GM11168 (cell line): ENCODE measurements around the gene MTA3.

ENCODE experiments used
- in situ Hi-C: fragments of 300-500 bp; cut with MboI; formaldehyde crosslinking; loops from one replicate; pipeline ENCODE4 v1.12.0; 2022; ENCODE audit warnings: low sequenced_read_pairs; ENCODE audit not compliant: unreplicated experiment

MTA3 gene

GRCh38 chr2:42653039-42653438, 84.6 kb downstream of the MTA3 start:
- in situ Hi-C loops: no loop called here

DNA sequence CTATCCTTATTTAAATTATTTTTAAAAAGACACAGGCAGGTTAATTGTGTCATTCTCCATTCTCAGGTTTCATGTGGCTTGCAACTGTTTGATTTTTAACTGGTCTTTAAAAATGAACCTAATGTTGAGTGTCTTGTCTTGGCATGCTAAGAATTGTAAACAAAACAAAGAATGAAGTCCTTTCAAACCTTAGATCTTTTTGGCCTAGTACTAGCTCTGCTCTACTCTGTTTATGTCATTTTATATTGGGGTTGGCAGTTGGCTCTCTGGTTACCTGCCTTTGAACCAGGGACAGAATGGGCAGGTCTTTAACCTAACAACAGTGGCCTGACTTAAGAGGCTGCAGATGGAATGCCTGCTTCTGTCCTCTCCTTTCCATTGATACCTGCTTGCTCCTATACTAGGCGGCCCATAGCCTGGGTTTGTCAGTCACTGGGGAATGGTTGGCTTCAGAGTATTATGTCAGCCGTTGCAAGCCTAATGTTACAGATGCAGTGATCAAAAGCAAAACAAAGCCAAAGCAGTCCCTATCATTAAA, 85.5 kb downstream of the MTA3 start:
- in situ Hi-C loops: no loop called here

DNA sequence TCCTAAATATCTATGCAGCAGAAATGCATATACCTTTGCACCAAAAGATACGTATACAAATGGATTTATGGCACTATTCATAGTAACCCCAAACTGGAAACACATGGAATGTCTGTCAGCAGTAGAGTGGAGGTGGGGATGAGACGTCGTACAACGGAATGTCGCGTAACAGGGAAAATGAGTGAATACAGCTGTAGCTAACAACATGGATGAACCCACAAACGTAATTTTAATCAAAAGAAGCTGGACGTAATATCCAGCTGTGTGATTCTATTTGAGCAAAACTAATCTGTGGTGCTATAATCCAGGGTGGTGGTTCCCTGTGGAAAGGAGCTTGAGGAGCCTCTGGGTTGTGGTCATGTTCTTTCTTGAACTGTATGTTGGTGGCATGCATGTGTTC, 89.9 kb downstream of the MTA3 start:
- in situ Hi-C loops: no loop called here

DNA sequence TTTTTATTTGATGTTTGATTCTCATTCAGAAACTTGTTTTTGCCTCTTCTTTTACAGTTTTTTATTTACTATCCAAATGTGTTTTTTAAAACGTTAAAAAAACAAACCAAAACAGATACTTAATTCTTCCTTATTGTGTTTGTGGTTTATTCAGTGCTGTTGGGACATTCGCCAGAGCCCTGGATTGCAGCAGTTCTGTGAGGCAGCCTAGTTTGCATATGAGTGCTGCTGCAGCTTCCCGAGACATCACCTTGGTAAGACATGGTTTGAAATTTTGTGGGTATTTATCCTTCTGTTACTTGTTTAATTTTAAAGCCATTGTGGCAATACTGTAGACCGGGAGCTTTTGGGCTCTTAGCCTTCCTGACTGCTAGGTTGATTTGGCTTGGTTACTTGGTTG, 91.2 kb downstream of the MTA3 start:
- in situ Hi-C loops: loop anchor here (5.0 kb wide), 1 partner anchor 167 kb away; the partner anchor contains the start of gene KCNG3

- in situ Hi-C loops: loop anchor here (5.0 kb wide), 1 partner anchor 171 kb away; the partner anchor contains the start of gene KCNG3
These were observed 94.8 kb downstream of the MTA3 start for GRCh38 chr2:42663106-42663780.

- in situ Hi-C loops: loop anchor here (5.0 kb wide), 1 partner anchor 172 kb away; the partner anchor contains the start of gene KCNG3
These were observed 95.4 kb downstream of the MTA3 start for GRCh38 chr2:42663828-42664227.

- in situ Hi-C loops: no loop called here
These were observed 105.7 kb downstream of the MTA3 start for GRCh38 chr2:42673989-42674579.

- in situ Hi-C loops: no loop called here
These were observed 107.4 kb downstream of the MTA3 start for GRCh38 chr2:42675815-42676214.

DNA sequence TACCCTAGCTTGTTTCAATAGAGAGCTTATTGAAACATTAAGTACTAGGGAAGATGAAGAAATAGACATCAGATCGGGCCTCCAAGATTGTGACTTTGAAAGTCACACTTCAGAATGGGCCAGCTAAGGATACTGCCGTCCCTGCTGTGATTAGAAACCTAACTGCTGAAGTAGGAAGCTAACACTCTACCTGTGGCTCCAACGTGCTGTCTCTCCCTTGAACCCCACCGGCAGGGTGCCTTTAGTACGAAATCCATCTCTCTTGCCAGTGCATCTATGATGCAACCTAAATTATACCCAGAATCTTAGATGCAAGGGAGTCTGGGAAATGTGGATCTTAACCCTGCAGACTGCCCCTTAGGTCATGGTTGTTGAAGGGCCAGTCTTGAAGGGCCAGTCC, 116.9 kb downstream of the MTA3 start:
- in situ Hi-C loops: no loop called here

- in situ Hi-C loops: no loop called here
These were observed 124.7 kb downstream of the MTA3 start for GRCh38 chr2:42693013-42693615.

DNA sequence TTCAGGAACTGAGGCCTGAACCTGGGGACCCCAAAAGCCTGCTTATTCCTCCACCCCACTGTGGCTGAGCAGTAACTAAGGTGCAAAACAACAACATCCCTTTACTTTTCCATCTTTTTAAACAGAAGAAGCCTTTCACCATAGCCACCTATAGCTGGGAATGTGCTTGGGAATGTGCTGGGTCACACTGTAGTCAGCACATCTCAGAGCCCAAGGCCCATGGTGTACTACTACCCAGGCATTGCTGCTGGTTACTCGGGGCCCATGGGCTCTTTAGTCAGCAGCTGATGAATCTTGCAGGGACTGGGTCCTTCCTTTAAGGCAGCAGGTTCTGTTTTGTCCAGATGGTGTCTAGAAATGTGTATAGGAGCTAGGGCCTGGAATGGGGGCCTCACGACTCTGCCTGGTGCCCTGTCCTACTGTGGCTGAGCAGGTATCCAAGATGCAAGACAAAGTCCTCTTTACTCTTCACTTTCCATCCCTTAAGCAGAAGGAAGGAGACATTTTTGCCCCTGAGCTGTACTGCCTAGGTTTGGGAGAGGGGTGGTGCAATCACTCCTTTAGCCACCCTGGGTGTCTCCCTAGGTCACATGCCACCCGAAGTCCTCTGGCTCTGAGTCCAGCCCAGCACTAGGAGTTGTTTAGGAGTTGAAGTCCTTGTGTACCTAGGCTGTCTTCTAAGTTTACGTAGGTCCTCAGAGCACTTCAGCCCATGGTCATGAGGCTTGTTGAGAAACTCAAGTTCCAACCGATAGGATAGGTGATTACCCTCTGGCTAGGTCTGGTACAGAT, 125.5 kb downstream of the MTA3 start:
- in situ Hi-C loops: no loop called here

DNA sequence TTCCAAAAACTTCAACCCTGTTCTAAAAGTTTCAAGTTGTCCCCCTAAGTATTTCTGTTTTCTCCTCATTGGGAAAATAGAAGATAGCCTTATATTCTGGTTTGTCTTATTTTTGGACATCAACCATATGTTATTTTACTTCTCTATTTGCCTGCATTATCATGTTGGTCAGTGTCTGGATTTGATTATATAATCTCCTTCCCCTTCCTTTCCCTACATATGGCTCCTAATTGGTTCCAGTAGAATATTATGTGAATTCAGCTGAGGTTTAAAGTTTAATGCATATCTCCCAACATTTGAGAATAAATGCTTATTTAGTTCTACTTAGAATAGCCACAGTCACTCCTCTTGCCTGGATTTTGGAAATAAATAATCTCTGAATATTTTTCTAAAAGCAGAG, 128.6 kb downstream of the MTA3 start:
- in situ Hi-C loops: no loop called here

GRCh38 chr2:42698940-42699339, 130.5 kb downstream of the MTA3 start:
- in situ Hi-C loops: no loop called here

DNA sequence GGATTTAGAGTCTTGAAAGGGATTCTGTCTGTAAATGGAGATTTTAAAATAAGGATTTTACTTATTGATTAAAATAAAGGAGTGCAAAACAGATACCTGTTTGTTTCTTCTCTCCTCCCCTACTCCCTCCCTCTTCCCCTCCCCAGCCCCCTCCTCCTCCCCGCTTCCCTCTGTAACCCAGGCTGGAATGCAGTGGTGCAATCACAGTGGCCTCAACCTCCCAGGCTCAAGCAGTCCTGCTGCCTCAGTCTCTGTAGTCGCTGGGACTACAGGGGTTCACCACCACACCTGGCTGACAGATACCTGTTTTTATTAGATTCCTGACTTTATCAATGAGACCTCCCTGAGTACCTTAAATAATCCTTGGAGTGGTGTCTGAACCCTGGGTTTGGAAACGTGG, 138.4 kb downstream of the MTA3 start:
- in situ Hi-C loops: no loop called here

- in situ Hi-C loops: no loop called here
These were observed 139.7 kb downstream of the MTA3 start for GRCh38 chr2:42708179-42708578.

GRCh38 chr2:42711896-42712295, 143.5 kb downstream of the MTA3 start:
- in situ Hi-C loops: no loop called here

DNA sequence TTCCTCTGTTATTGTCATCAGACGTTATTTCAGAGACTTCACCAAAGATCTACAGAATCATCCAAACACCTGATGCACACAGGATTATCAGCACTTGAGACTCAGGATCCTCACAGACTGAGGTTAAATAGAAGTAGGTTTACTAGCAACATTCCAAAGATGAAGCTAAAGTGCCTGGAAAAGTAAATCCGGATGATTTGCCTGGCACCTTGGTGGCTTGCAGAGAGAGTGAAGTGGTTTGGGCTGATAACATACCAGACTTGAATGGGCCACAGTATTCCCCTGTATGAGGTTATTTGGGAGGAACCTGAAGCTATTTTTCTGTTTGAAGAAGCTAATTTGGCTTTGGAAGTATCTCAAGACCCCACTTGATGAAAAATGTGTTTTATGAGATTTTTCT, 144.5 kb downstream of the MTA3 start:
- in situ Hi-C loops: no loop called here

DNA sequence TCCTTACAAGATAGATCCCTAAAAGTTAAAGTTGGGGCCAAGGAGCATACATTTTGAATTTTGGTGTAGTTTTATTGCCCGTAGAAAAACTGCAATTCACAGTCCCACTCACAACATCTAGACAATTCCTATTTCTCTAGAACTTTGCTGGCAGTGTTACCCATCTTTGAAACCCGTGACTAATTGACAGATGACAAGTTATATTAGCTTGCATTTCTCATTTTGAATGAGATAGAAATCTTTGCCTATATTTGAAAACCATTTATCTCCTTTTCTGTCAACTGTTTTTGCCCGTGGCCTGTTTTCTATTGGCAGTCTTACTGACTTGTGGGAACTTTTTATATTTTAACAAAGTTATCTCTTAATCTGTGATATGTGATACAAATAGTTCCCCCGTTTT, 145.5 kb downstream of the MTA3 start:
- in situ Hi-C loops: no loop called here

DNA sequence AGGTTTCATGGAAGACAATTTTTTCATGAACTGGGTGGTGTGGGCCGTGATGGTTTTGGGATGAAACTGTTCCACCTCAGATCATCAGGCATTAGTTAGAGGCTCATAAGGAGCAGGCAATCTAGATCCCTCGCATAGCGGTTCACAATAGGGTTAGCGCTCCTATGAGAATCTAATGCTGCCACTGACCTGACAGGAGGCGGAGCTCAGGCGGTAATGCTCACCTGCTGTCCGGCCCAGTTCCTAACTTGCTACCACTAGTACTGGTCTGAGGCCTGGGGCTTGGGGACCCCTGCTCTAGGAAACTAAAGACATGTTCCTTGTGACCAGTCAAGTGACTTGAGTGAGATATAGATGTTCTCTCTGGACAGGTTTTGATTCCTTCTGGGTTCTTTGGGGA, 146.3 kb downstream of the MTA3 start:
- in situ Hi-C loops: no loop called here

GRCh38 chr2:42721898-42722297, 153.5 kb downstream of the MTA3 start:
- in situ Hi-C loops: no loop called here
